Body of pancreas (tissue), 4 donors: Measurements from ENCODE around the gene LRRC2. TPM values are rescaled to one million over a fixed set of nuclear protein-coding genes. Genes with fewer than 3 reads are reported as not detected.
A peak's percentile ranks its signal among the peaks of the same experiment; 100 is the strongest.

Source experiments
- ATAC-seq: fragments of 150-250 bp; one replicate; pipeline ENCODE4 v1.9.1; 2016
- DNase-seq, 4 donors: peaks; one replicate each; pipeline ENCODE4 v3.0.0-alpha.2; 2019
- H3K27ac ChIP-seq, 4 donors: fragments of 200-600 bp; sonication (generic); 1 replicate in 3 of 4; 2 replicates in 1 of 4; pipeline versions ENCODE4 v1.5.1 to v1.6.1; 2016 to 2019; ENCODE audit warnings: mild to moderate bottlenecking in 1 of 4, mixed read lengths in 1 of 4, moderate library complexity in 1 of 4
- H3K27me3 ChIP-seq, 2 donors: fragments of 200-600 bp; sonication (generic); one replicate each; pipeline ENCODE4 v1.6.0; 2016; ENCODE audit warnings: mild to moderate bottlenecking in 1 of 2
- H3K36me3 ChIP-seq, 2 donors: fragments of 200-600 bp; sonication (generic); replicated peaks in 1 of 2; 2 replicates each; pipeline ENCODE4 v1.5.1; 2016; ENCODE audit warnings: low read depth in 2 of 2; ENCODE audit not compliant: insufficient read depth in 1 of 2
- H3K4me1 ChIP-seq: fragments of 200-600 bp; sonication (generic); one replicate; pipeline ENCODE4 v1.6.0; 2016
- H3K4me3 ChIP-seq, 2 donors: fragments of 200-600 bp; sonication (generic); 1 replicate in 1 of 2; 2 replicates in 1 of 2; pipeline ENCODE4 v1.5.1; 2016 to 2019
- H3K9me3 ChIP-seq, 3 donors: fragments of 200-600 bp; sonication (generic); 1 replicate in 2 of 3; 2 replicates in 1 of 3; pipeline ENCODE4 v1.5.1; 2016
- CTCF ChIP-seq, 7 experiments: fragments of 450-650 bp in 4 of 7; fragments of 200-600 bp in 3 of 7; sonication (generic) in 3 of 7; IDR thresholded peaks; one replicate each; pipeline ENCODE4 v1.5.1; 2016 to 2019; ENCODE audit warnings: antibody characterized with exemption in 7 of 7
- POLR2A ChIP-seq, 3 donors: fragments of 450-650 bp; IDR thresholded peaks; one replicate each; pipeline ENCODE4 v1.6.1; 2016; ENCODE audit warnings: antibody characterized with exemption in 3 of 3, mild to moderate bottlenecking in 2 of 3
- WGBS, 2 donors: methylation state at CpG; one replicate each; pipeline ENCODE4 v1.1.5; 2017; 5-methylcytosine and 5-hydroxymethylcytosine counted together
- intact Hi-C: fragments of 100-400 bp; cut with DNase I; formaldehyde crosslinking; loops from one replicate; pipeline ENCODE4 v1.15.1; 2023
- total RNA-seq, 2 donors: library from RNA; depleted of rRNA; stranded (reverse); fragments of >200 nt; gene quantifications; one replicate each; pipeline ENCODE4 v1.1.0, GENCODE V29; 2016

The LRRC2 gene
- total RNA-seq, 2 donors from 2014 or later: 1.8 to 2.3 TPM

- WGBS, 2 donors: 68 to 78% methylated on average over 5 of the region's 5 CpGs
Measured at GRCh38 chr3:46500656-46501635, 65.2 kb downstream of the LRRC2 start.

GRCh38 chr3:46498916-46499519, 67.1 kb downstream of the LRRC2 start:
- Histone ChIP-seq H3K4me3 (no peak overlapping the region), H3K27ac (no peak overlapping the region), H3K27me3 (no peaks in the 10 kb centered on the region), H3K4me1 (no peaks in the 10 kb centered on the region), H3K9me3 (no peaks in the 10 kb centered on the region), H3K36me3 (no peaks in the 10 kb centered on the region)
- intact Hi-C loops: loop anchor here (10.0 kb wide), 1 partner anchor 56 kb away; no protein-coding TSS in a partner anchor
- no peak for DNase-seq
- ATAC-seq: no peak
- WGBS, 2 donors: 72 to 76% methylated on average over 5 to 6 of the region's 6 CpGs
- TF ChIP-seq CTCF (IDR thresholded peaks at IDR 0.05) (no peak), POLR2A (IDR thresholded peaks at IDR 0.05) (no peak)

More at GRCh38 chr3:46500656-46501635, 65.2 kb downstream of the LRRC2 start:
- TF ChIP-seq CTCF (IDR thresholded peaks at IDR 0.05): no peak
- TF ChIP-seq POLR2A (IDR thresholded peaks at IDR 0.05): no peak
- Histone ChIP-seq H3K27me3 (no peaks in the 10 kb centered on the region), H3K4me3 (no peak overlapping the region), H3K4me1 (no peaks in the 10 kb centered on the region), H3K9me3 (no peaks in the 10 kb centered on the region), H3K36me3 (no peaks in the 10 kb centered on the region), H3K27ac (no peak overlapping the region)
- DNase-seq (no peak), ATAC-seq (no peak)
- intact Hi-C loops: no loop called here

- Histone ChIP-seq H3K9me3 (no peaks in the 10 kb centered on the region), H3K27me3 (no peaks in the 10 kb centered on the region), H3K4me3 (no peak within 1 kb of the TSS), H3K36me3 (no peaks in the 10 kb centered on the region), H3K4me1 (no peaks in the 10 kb centered on the region), H3K27ac (no peak within 1 kb of the TSS)
- WGBS, 2 donors: 63 to 76% methylated on average over 7 to 9 of the region's 9 CpGs
- no peak for DNase-seq
- ATAC-seq: no peak
- intact Hi-C loops: loop anchor here (10.0 kb wide), 1 partner anchor 57 kb away; no protein-coding TSS in a partner anchor
- TF ChIP-seq POLR2A (IDR thresholded peaks at IDR 0.05): no peak
- no peak for TF ChIP-seq CTCF (IDR thresholded peaks at IDR 0.05)
Measured at GRCh38 chr3:46497556-46498265, 68.4 kb downstream of the LRRC2 start, which contains the start of gene RTP3. Gene RTP3, plus strand, starts transcription at chr3:46497976. Its CDS starts 87 bp downstream, at chr3:46498063.

GRCh38 chr3:46496746-46497555, 69.2 kb downstream of the LRRC2 start:
- ATAC-seq (no peak), DNase-seq (no peak)
- Histone ChIP-seq H3K36me3 (no peaks in the 10 kb centered on the region), H3K4me1 (no peaks in the 10 kb centered on the region), H3K27me3 (no peaks in the 10 kb centered on the region), H3K27ac (no peak overlapping the region), H3K9me3 (no peaks in the 10 kb centered on the region), H3K4me3 (no peak overlapping the region)
- TF ChIP-seq POLR2A (IDR thresholded peaks at IDR 0.05) (no peak), CTCF (IDR thresholded peaks at IDR 0.05) (peak in 2 of 7 experiments; percentile 9 to 16)
- intact Hi-C loops: loop anchor here (10.0 kb wide), 1 partner anchor 58 kb away; no protein-coding TSS in a partner anchor
- 65 to 67% methylated on average over 9 of the region's 9 CpGs for WGBS, 2 donors
